Activated T-cell treated with anti-CD3 and anti-CD28 coated beads, Interleukin-2, amount 50 U/mL, for 48 hours (primary cell): ENCODE measurements around the gene THOC1.

Experiments used
- DNase-seq, 2 experiments: peaks; one replicate each; pipeline ENCODE4 v3.0.0-alpha.2; 2020

Gene THOC1

DNA sequence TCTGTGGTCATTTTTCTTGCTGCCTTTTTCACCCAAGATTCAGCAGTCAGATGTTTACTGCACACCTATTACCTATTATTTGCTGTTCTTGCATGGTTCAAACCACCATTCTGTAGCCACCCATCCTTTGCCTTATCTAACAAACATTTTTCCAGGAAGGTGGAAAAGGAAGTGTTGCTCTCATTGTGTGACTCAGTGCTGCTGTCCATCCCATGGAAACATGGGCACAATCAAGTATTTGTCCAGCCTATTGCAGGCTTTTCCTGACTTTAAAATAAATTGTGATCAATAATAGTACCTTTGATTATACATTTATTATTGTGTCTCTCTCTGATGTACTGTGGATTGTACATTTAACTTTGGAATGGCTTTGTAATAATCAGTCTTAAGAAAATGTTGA lies 56.3 kb downstream of the THOC1 start:
- DNase-seq = no peak

DNA sequence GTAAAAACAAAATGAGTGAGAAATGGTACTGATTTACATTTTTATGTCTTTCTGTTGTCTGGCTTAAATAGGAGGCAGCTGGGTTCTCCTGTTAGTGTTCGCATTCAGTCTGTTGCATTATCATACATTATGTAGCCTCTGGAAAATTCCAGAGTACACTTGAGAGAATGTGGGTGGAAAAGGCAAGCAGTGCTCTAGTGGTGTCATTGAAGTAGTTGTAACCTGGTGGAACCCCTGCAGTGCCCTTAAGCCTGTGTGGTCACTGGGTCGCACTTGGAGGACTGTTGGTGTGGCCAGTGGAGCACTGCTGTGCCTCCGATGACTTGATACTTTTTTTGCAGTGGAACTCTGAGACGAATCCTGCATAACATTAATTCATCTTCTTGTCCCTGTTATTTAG lies 57.1 kb downstream of the THOC1 start:
- no peak for DNase-seq

DNA sequence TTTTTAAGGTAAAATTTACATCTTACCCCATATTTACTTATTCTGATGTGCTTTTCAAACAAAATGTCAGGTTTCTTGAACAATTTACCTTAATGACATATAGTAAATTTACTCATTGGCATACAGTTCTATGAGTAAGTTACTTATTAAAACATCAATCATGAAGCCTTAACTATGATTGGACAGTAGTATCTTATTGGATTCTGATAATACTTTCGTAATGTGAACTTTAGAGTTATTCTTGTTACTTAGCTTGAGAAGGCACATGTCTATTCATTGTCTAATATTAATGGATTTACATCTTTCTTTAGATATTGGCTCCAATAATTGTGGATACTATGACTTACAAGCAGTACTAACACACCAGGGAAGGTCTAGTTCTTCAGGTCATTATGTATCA lies 57.8 kb downstream of the THOC1 start:
- no peak for DNase-seq

DNA sequence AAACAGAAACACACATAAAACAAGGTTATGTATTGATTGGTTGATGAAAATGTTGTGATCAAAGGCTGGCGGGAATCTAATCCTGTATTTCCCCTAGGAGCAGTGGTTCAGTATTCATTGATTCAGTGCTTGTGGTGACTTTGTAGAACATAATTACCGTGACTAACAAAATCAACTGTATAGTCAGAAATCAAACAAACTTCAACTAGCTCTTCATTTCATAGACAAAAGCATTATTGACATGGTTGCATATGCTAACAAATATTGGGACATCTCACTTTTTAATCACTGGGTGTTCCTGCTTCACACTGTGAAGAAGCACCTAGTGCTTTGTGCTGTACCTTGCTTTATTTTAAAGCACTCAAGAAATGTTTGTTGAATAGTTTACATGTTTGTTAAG lies 68.1 kb downstream of the THOC1 start:
- no peak for DNase-seq

DNA sequence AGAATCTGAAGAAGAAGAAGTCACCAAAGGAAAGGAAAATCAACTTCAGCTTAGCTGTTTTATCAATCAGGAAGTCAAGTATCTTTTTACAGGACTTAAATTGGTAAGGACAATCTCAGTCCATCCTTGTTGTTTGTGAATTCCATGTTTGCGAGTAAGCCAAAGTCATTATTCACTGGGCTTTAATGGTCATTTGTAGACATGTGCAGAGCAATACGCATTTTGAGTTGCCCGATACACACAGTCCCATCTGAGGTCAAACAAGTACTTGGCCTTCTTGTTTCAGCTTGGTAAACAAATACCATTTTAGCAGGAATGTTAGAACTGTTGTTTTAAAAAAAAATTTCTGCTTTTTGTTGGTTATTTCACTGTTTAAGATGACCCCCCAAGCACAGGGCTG lies 68.6 kb downstream of the THOC1 start:
- no peak for DNase-seq

DNA sequence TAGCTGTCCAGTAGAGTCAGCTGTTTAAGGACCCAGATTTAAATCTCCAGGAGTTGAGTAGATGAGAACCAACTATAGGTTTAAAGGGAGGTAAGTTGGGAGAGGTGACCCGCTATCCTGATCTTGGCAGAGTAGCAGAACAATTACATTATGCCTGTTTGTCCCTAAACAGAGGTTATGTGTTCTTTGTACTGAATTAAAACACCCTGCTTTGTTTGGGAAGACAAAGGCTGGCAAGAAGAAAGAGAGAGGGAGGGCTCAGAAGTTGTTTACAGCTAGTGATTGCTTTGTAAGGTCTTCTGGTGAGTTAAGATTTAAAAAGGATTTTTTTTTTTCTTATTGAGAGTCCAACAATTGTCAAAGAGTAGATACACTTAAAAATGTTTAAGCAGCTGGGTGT lies 72.2 kb downstream of the THOC1 start:
- DNase-seq = no peak

DNA sequence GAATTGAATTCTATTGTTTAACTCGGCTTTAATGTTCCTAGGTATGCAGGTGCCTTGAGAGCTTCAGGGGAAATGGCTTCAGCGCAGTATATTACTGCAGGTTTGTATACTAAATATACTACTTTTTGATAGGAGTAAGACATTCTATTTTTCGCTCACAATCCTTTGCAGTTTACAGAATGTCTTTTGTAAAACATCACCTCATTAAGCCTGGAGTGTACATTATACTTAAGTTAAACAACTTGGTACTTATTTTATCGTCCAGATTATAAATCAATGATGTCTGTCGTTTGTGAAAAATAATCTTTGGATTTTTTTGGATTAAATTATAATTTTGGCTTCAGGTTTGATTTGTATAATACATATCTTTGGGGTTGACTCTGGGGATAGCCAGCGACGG lies 75.0 kb downstream of the THOC1 start:
- no peak for DNase-seq

DNA sequence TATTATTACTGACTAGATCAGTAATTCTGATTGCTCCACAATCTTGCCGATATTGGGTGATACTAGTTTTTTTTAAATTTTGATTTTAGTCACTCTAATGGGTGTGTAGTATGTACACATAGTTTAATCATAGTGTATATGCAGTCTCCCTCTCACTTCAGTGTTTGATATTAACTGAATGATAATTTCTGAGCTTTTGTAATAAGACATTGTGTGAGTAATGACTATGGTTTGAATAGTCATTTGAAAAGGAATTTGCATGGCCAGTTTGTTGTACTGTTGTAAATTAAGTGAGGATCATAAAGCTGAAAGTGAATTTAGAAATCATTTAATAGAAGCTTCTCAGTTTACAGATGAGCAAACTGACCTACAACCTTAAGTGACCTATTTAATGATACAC lies 76.1 kb downstream of the THOC1 start:
- no peak for DNase-seq

DNA sequence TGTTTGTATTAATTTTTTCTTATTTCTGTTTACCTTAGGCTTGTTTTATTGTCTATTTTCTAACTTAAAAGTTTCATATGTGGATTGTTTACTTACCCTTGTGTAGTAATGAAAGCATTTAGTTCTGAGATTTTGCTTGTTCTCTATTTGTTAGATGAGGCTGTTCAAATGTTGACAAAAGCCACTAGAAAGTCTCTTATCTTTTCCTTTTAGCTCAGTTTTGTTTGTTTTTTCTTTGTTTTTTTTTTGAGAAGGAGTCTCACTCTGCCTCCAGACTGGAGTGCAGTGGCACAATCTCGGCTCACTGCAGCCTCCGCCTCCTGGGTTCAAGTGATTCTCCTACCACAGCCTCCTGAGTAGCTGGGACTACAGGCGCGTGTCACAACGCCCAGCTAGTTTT lies 78.6 kb downstream of the THOC1 start:
- DNase-seq = no peak

DNA sequence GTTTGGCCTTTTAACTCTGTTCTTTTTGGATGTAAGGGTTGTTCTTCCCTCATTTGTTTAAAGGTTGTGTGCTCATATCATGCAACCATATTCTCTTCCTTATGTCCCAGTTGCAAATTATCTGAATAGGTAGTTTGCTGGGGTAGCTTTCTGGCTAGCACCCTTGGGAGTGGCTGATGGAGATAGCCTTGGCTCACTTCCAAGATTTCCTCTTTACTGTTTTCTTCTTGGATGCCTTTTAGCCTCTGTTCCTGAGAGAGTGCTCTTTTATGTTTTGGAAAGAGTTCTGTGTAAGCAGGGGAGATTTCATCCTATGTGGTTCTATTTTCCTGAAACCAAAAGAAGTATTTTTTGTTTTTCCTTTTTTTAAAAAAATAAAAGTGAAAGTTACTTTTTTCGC lies 84.1 kb downstream of the THOC1 start:
- DNase-seq = no peak

DNA sequence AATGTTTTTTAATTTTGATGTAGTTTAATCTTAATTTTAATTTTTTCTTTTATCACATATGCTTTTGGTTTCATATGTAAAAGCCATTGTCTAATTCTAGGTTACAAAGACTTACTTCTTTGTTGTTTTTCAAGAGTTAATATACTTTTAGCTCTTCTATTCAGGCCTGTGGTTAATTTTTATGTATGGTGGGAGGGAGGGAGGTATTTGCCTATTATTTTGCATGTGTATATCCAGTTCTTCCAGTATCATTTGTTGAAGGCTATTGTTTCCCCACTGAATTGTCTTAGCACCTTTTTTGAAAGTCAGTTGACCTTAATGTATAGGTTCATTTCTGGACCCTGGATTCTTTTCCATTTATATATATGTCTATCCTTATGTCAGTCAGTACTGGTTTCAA lies 86.1 kb downstream of the THOC1 start:
- no peak for DNase-seq

DNA sequence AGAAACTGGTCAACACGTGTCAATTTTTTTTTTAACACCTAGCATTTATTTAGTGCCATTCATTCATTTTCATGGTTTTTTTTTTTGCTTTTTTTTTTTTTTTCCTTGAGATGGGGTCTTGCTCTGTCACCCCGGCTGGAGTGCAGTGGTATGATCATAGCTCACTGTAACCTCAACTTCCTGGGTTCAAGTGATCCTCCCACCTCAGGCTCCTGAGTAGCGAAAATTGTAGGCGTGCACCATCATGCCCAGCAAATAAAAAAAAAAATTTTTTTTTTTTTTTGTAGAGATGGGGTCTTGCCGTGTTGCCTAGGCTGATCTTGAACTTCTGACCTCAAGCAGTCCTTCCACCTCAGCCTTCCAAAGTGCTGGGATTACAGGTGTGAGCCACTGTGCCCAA lies 88.3 kb downstream of the THOC1 start:
- no peak for DNase-seq

DNA sequence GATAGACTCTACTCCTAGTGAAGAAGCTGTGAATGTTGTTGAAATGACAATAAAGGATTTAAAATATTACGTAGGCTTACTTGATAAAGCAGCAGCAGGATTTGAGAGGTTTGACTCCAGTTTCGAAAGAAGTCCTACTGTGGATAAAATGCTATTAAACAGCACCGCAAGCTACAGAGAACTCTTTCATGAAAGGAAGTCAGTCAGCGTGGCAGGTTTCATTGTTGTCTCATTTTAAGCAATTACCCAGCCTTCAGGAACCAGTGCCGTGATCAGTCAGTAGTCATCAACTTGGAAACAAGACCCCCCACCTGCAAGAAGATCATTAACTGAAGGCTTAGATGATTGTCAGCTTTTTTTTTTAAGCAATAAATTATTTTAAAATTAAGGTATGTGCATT lies 95.5 kb downstream of the THOC1 start:
- DNase-seq = no peak
